Nephron progenitor cell (in vitro differentiated cells): ENCODE measurements around the gene KCNMA1.

Source experiments
- DNase-seq: peaks from one replicate; pipeline ENCODE4 v3.0.0; 2021
- H3K27ac Mint-ChIP-seq: 2 replicates; pipeline ENCODE4 v1.8.0; 2021; ENCODE audit warnings: mild to moderate bottlenecking, moderate library complexity, mixed read lengths
- H3K27me3 Mint-ChIP-seq: 2 replicates; pipeline ENCODE4 v1.8.0; 2021; ENCODE audit warnings: mild to moderate bottlenecking, low read depth, mixed read lengths; ENCODE audit not compliant: poor library complexity
- H3K36me3 Mint-ChIP-seq: 2 replicates; pipeline ENCODE4 v1.8.0; 2021; ENCODE audit warnings: low read depth, mixed read lengths
- H3K4me1 Mint-ChIP-seq: 2 replicates; pipeline ENCODE4 v1.8.0; 2021; ENCODE audit warnings: mixed read lengths
- H3K4me3 Mint-ChIP-seq: 2 replicates; pipeline ENCODE4 v1.8.0; 2021; ENCODE audit warnings: mild to moderate bottlenecking, moderate library complexity, mixed read lengths
- H3K9me3 Mint-ChIP-seq: 2 replicates; pipeline ENCODE4 v1.8.0; 2021; ENCODE audit warnings: mild to moderate bottlenecking, moderate library complexity, mixed read lengths
- CTCF ChIP-seq: fragments of 200-600 bp; sonication (generic); IDR thresholded peaks from 2 replicates; pipeline ENCODE4 v1.5.0; 2021; ENCODE audit warnings: antibody characterized with exemption

The KCNMA1 gene

GRCh38 chr10:77114181-77114821 lies 523.3 kb downstream of the KCNMA1 start:
- no peak for TF ChIP-seq CTCF
- Mint-ChIP-seq H3K36me3 (no peaks in the 10 kb centered on the region), H3K9me3 (no peaks in the 10 kb centered on the region), H3K4me1 (peaks cover 58% of the 10 kb centered on the region), H3K4me3 (no peak overlapping the region), H3K27me3 (no peaks in the 10 kb centered on the region), H3K27ac (no peak overlapping the region)
- no peak for DNase-seq

DNA sequence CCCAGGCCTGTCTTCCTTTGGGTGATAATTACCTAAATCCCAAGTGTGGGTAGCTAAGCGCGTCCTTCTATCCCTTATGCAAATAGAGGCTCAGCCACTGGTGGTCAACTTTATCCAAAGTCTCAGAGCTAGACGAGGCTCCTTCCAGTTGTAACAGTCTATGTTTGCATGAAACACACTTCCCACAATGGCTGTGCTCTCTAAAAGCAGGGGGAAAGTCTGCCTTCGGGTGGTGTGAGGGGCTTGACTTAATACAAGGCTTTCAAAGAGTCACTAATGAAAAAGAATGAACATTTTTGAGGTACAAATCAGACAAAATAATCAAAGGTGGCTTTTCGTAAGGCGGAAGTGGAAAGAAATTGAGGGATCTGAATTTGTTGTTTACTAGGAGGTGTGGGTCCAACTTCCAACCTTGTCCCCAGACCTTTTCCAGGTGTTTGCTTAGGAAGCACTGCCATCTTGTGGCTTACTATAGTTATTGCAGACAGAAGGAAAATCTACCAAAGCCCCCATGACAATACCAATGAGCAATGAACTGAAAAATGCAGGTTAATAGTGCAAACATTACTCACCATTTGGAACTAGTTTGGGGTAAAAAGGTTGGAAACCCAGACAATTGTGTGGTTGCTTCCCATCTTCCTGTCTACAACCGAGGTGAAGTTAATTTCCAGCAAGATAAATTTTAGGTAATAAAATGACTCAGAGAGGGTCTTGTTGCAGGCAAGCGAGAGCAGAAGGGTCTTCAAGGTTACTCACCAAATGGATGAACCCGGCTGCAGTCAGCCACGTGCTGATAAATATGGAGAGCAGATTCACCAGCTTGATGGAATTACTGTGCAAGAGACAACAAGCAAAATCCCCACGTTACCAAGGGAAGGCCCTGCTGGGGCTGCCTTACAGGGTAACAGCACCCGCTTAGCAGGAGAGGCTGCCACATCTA lies 525.7 kb downstream of the KCNMA1 start:
- Mint-ChIP-seq H3K27ac (no peak overlapping the region), H3K9me3 (no peaks in the 10 kb centered on the region), H3K4me1 (peaks cover 68% of the 10 kb centered on the region), H3K4me3 (no peak overlapping the region), H3K27me3 (no peaks in the 10 kb centered on the region), H3K36me3 (no peaks in the 10 kb centered on the region)
- peak; percentile 31 for DNase-seq
- peak; percentile 87 for TF ChIP-seq CTCF

DNA sequence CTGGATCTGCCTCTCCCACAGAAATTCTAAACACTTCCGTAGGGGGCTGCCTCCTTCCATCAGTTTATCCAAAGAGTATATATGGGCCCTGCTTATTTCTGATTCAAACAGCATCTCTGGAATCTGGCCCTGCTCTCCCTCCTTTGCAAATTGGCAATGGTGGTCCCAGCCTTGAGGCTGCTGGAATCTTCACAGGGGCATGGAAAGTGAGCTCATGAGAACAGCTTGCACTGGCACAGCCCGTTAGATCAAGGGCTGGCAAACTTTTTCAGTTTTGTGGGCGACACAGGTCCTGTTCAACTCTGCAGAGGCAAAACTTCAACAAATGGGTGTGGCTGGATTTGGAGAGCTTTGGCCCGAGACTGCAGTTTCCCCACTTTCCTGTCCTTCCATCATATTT lies 526.9 kb downstream of the KCNMA1 start:
- no peaks in the 10 kb centered on the region for H3K27me3 Mint-ChIP-seq
- H3K4me1 Mint-ChIP-seq, result peaks cover 79% of the 10 kb centered on the region
- no peak for TF ChIP-seq CTCF
- DNase-seq, result no peak
- no peaks in the 10 kb centered on the region for H3K9me3 Mint-ChIP-seq
- H3K4me3 Mint-ChIP-seq, result no peak overlapping the region
- no peaks in the 10 kb centered on the region for H3K36me3 Mint-ChIP-seq
- H3K27ac Mint-ChIP-seq, result no peak overlapping the region

DNA sequence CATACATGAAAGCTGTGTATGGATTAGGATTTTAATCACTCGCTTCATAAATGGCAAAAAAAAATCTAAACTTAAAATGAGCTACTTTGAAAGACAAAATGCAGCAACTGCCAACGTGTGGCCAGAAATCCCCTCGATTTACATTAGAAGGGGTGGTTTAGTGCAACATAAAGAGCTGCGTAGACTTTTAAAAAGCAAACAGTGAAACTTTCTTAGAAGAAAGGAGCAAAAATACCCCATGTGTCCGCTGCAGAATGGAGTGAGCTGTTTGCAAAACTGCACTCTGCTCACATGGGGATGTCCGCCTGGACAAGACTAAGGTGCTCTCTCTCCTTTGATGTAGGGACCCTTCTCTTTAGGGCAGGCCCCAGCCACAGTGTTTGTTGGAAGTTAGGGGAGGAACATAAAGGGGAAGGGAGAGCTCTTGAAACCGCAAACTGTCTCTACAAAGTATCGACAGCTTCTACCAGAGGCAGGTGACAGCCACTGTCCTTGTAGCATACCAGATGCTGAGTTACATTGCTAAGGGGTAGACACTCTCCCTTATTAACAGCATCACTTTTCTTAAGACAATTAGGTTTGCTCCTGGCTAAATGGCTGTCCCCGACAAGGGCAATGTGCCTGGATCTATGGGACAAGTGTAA lies 528.1 kb downstream of the KCNMA1 start:
- Mint-ChIP-seq H3K36me3 (no peaks in the 10 kb centered on the region), H3K4me3 (no peak overlapping the region), H3K4me1 (peaks cover 81% of the 10 kb centered on the region), H3K27ac (no peak overlapping the region), H3K9me3 (no peaks in the 10 kb centered on the region), H3K27me3 (no peaks in the 10 kb centered on the region)
- TF ChIP-seq CTCF, result no peak
- DNase-seq, result no peak

GRCh38 chr10:77106676-77107075 lies 530.9 kb downstream of the KCNMA1 start:
- Mint-ChIP-seq H3K36me3 (no peaks in the 10 kb centered on the region), H3K9me3 (no peaks in the 10 kb centered on the region), H3K27ac (peak overlapping the region; percentile 69), H3K4me1 (peaks cover 69% of the 10 kb centered on the region), H3K27me3 (peaks cover 11% of the 10 kb centered on the region), H3K4me3 (no peak overlapping the region)
- no peak for TF ChIP-seq CTCF
- no peak for DNase-seq
